NK-92 treated with Interleukin-12 subunit alpha and Interleukin-12 subunit beta, amount 100 ng/mL, for 24 hours (cell line): Measurements from ENCODE around the gene FBXL15.
A peak's percentile ranks its signal among the peaks of the same experiment; 100 is the strongest.
"Not testable (repeated sequence)": the region's sequence is repeated elsewhere in the genome, so short reads cannot be mapped to it uniquely, and the experiment has no call there.

Experiments
- DNase-seq: peaks from one replicate; lab custom pipeline; 2025; lab: John Stamatoyannopoulos, UW

Gene FBXL15

DNA sequence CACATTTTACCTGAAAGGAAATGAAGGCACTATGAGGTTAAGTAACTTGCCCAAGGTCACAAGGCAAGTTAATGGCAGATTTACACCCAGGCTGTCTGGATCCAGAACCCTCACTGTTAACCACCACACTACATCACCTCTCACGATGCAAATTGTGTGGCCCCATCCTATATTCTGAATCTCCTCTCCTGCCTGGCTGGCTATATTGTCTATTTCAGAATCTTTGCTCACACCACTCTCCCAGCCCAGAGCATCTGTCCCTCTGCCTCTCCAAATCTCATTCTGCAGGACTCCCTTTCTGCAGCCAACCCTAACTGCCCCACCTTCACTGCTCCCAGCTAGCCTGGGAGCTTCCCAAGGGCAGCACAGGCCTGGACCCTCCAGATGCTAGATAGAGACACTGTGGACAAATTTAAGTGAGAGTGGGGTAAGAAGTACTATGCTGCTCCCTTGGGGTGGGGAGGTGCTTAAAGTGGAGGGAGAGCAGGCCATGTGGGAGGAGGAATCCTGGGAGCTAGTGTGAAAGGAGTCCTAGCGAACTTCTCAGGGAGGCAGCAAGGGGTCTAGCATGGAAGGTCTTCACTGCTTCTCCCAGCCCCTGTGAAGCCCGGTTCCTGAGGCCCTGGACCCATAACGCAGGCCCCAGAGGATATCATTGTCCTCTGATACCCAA is 11.0 kb downstream of the FBXL15 start:
- no peak for DNase-seq

- DNase-seq: peak; percentile 87
Measured at GRCh38 chr10:102432162-102432950, 11.7 kb downstream of the FBXL15 start, which contains the start of gene CUEDC2. Gene CUEDC2 (minus strand): TSS chr10:102432574. CDS start chr10:102425188, 7,386 bp downstream.

DNA sequence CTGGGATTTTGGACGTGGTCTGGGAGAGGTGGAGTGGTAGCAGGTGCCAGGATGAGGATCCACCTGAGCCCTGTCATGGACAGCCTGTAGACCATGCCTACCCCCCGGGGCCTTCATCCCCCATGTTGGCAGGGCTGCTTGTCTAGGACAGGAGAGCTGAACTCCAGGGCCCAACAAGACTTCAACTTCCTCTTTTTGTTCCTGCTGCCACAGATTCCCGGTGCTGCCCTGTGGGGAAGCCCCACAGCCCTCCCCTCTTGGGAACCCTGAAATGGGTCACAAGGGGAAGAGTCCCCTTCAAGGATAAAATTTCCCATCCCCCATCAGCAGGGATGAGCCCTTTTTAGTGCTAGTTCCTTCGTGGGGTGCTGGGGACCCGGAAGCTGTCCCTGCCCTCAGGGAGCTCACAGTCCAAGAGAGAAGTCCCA is 13.0 kb downstream of the FBXL15 start:
- DNase-seq: no peak

GRCh38 chr10:102434394-102435132 is 13.9 kb downstream of the FBXL15 start:
- no peak for DNase-seq

DNA sequence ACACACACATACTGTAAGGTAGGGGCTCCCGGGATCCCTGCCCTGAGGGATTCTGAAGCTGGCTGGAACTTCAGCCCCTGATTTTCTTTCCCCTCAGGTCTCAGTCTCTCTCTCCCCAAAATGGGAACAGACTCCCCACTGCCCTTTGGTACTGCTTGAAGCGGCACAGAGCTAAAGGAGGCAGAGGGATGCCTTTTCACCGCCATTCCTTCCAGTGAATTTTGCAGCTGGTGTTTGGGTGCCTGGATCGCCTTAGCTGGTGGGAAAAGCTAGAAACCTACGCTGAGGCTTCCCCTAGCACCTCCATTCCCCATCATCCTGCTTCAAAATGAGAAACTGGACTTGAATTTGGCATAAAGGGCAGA is 14.5 kb downstream of the FBXL15 start:
- DNase-seq: no peak

DNA sequence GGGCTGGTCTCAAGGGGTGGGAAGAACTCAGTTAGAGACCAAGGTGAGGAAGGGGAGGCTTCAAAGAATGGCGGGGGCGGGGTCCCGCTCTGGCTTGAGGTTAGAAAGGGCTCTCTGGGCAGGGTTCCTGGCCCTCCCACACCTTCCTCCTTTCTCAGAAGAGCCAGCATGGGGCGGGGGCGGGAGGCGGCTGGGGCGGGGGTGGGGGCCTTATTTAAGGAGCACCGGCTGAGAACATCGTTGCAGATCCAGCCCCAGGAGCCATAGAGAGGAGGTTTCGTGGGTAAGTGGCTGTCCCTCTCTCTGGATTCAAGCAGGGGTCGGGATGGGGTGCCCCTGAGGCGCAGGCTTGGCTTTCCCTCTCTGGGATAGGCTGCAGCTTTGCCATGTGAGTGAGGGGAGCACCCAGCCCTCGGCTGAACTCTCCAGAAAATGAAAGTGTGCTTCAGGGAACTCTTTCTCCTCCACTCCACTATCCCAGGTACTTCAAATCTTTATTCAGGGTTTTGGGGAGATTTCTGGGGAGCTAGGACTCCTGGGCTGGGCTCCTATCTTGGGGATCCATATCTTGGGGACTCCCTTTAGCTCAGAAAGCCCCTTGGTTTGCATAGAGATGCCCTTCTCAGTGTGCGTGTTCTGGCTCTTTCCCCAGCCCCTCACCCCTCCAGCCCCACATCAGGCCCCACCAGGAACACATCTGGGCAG is 15.0 kb downstream of the FBXL15 start:
- peak; percentile 61 for DNase-seq

- no peak for DNase-seq
Measured at GRCh38 chr10:102436312-102436711, 15.7 kb downstream of the FBXL15 start.

DNA sequence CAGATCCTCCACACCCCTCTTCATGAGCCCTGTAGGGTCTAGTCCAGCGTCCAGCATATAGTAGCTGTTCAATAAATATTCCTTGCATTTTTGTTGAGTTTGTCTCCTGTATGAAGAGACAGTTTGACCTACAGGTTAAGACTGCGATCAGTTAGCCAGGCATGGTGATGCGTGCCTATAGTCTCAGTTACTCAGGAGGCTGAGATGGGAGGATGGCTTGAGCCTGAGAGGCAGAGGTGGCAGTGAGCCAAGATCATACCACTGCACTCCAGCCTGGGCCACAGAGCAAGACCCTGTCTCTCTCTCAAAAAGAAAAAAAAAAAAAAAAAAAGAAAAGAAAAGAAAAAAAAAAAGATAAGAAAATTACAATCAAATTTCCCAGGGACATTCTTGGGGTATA is 16.9 kb downstream of the FBXL15 start:
- no peak for DNase-seq

DNA sequence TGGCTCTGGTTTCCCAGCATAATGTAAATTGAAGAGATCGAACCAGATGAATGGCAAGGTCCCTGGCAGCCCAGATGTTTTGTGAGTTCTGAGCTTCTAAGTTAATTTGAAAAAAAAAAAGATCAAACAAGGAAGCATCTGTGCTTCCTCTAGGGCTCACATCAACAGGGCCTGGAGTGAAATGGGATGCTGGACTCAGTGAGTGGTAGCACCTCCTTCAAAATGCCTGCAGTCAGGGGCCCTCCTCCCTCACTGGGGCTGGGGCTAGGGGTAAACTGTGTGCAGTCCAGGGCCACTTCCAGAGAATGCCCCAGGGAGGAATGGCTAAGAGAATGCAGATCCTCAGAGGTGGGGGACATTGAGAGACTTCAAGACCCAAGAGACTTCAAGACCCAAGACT is 17.7 kb downstream of the FBXL15 start:
- DNase-seq: no peak

- no peak for DNase-seq
Measured at GRCh38 chr10:102444851-102445250, 24.2 kb downstream of the FBXL15 start.

- DNase-seq: peak; percentile 73
Measured at GRCh38 chr10:102449321-102450123, 28.9 kb downstream of the FBXL15 start.

DNA sequence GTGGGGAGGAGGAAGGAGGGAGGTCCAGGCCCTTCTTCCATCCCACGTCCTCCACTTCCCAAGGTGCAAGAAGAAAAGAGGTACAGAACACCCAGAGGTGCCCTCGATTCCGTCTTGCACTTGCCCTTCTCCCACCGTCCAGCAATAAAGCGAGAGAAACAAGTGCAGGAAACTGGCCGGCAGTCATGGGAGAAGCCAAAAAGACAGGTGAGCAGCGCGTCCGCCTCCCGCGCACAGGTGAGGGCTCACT is 29.4 kb downstream of the FBXL15 start:
- no peak for DNase-seq

- peak; percentile 81 for DNase-seq
Measured at GRCh38 chr10:102450374-102451104, 29.9 kb downstream of the FBXL15 start.

DNA sequence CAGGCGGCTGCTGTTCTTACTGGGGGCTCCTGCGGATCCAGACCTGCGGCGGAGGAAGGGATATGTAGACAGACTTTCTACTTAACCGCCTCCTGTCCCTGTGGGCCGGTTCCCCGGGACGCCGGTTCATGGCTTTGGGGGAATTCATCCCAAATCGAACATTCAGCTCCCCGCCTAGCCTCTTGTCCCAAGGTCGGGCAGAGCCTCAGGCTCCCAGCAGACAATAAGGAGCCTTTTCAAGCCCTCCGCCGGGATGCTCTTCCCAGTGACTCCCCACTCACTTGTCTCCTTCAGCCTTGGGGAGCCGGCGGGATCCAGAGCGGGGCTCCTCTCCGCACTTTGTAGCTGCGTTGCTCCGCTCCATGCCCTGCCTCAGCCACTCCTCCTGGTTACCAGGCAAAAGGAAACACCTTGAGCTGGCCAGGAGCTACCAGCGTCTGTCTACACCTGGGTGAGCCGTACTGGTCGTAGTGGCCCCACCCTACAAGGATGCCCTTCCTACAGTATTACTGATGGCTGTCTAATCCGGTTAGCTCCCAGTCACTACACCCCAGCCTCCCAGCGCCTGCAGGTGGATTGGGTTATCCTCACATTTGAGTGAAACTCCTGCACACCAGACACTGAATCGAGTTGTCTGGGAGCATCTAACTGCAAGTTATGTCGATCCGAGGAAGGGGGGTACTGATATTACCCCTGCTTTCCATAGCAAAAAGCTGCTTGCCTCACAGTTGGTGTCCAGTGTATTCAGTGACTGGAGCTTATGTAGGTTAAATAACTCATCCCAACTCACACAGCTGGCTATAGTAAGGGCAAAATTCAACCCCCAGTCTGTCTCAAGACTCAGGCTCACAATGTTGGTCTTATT is 30.7 kb downstream of the FBXL15 start, which contains the start of gene C10orf95:
TSS of gene C10orf95 (minus strand) at position 439 of the 865 bp plus-strand sequence. CDS start 450 bp downstream, outside the sequence.
- DNase-seq: no peak

DNA sequence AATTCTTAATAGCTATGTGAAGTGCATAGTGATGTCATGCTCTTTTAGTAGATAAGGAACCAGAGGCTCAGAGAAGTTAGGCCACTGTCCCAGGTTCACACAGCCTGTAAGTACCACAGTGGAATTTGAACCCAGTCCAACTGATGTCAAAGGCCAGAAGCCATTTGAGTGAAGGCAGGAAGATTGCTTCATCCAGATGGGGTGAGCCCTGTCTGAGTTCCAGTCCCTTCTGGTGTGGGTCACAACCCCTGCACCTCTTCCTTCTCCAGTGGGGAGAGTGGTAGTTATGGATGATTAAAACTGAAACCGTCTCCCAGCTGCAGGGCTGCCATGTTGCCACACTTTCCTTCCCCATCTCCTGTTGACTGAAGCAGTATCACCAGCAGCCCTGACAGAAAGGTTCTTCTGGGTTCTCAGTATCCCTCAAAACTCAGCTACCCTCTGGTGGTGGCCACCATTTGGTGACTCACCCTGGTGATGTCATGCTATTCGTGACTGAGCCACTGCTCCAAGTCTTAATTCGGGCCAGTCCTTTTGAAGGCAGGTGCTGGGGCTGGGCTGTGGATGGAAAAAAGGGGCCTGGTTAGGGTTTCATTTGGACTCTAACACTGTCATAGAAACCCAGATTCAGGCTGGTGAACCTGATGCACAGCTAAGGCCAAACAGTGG is 32.2 kb downstream of the FBXL15 start:
- DNase-seq: peak; percentile 40

GRCh38 chr10:102453502-102453901 is 32.9 kb downstream of the FBXL15 start:
- DNase-seq: no peak

GRCh38 chr10:102454662-102455487 is 34.2 kb downstream of the FBXL15 start:
- DNase-seq: not testable (repeated sequence)

DNA sequence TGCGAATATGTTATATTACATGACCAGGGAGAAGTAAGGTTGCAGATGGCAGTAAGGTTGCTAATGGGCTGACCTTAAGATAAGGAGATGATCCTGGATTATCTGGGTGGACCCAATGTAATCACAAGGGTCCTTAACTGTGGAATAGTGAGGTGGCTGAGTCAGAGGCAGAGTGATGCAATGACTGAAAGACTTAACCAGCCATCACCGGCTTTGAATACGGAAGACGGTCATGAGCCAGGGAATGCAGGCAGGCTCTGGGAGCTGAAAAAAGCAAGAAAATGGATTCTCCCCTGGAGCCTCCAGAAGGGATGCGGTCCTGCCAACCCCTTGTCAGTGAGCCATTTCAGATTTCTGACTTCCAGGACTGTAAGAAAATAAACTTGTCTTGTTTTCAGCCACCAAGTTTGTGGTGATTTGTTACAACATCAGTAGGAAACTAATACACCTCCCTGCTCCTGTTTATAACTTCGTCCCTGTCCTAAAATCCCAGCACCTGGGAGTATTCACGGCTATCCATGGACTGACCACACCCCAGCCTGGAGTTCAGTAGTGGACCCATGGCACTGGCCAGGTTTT is 35.3 kb downstream of the FBXL15 start:
- DNase-seq: no peak
